VCaP (cell line): Measurements from ENCODE around the gene ART4.

Experiments
- H3K27ac ChIP-seq: fragments of 450-650 bp; 2 replicates; pipeline ENCODE4 v1.5.1; 2017
- TF ChIP-seq, protein P1 (sequence below): fragments of 450-650 bp; conservative IDR thresholded peaks from 2 replicates; pipeline ENCODE4 v1.5.1; 2017; ENCODE audit warnings: mild to moderate bottlenecking, moderate library complexity

The ART4 gene

DNA sequence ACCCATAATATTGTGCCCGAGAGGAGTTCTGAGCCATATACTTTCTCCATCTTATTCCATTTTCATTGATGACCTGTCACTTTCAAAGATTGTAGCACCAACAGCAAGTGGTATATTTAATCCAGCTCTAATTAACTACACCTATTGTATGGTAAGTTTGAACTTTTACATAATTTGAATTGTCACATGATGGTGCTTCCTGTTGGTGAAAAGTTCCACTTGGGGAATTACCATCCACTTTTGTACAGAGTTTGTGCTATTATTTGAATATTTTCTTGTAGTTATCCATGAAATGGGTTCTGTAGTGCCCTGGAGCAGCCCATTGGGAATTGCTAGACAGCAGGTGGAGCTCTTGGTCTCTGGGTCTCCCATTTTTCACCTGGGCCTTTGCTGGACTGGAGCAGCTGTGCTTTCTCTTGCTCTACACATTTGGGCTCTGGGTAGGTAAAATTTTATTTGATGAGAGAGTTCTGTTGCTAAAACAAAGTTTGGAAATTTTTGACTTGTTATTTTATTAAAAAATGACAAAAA lies 32.3 kb downstream of the ART4 start:
- no peak overlapping the region for H3K27ac ChIP-seq
- TF ChIP-seq, protein P1, sequence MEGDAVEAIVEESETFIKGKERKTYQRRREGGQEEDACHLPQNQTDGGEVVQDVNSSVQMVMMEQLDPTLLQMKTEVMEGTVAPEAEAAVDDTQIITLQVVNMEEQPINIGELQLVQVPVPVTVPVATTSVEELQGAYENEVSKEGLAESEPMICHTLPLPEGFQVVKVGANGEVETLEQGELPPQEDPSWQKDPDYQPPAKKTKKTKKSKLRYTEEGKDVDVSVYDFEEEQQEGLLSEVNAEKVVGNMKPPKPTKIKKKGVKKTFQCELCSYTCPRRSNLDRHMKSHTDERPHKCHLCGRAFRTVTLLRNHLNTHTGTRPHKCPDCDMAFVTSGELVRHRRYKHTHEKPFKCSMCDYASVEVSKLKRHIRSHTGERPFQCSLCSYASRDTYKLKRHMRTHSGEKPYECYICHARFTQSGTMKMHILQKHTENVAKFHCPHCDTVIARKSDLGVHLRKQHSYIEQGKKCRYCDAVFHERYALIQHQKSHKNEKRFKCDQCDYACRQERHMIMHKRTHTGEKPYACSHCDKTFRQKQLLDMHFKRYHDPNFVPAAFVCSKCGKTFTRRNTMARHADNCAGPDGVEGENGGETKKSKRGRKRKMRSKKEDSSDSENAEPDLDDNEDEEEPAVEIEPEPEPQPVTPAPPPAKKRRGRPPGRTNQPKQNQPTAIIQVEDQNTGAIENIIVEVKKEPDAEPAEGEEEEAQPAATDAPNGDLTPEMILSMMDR, result peak; percentile 84

DNA sequence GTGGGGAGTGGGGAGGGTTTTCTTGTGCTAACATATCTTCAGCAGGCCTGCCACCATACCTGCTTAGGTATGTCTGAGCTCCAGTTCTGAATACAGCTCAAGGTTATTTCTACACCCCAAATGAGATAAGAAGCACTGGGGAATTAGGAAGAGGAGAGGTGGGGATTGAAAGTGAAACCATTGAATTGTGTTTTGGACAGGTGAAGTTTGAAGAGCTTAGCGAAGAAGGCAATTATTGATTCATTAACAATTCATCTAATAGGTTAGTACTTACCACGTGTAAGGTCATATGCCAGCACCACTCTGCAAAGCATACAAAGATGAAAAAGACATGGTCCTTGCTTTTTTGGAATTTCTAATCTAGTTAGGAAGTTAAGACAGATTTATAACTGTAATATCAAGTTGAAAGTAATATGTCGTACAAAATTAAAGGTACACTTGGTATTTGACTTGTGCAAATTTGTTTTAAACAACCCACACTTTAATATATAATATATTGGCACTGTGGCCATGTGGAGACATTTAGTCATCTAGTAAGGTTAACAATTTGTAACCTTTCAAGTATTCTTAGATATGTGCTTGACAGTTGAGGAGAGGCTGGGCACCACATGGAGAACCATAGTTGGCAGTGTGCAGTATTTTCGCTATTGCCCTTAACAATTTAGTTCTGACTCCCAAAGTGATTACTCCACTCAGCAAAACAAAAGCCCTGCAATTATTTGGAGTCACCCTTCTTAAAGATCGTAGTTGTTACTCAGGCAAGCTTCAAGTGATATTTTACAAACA lies 33.0 kb downstream of the ART4 start:
- no peak overlapping the region for H3K27ac ChIP-seq
- TF ChIP-seq, protein P1, result no peak

DNA sequence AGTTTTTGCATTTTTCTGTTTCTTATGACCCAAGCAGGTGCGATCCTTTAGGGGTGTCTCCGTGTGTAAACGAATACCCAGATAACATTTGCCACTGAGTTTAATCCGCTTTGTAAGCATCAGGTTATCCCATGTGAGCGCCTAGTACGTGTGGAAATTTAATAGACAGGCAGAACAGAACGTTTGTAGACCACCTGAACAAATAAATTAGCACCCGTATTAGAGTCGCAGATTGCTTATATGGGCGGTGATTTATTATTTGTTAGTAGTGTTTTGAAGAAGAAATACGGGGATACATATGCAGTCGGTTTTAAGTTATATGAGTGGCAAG lies 39.5 kb downstream of the ART4 start:
- H3K27ac ChIP-seq, result peak overlapping the region; percentile 85
- TF ChIP-seq, protein P1, result no peak

DNA sequence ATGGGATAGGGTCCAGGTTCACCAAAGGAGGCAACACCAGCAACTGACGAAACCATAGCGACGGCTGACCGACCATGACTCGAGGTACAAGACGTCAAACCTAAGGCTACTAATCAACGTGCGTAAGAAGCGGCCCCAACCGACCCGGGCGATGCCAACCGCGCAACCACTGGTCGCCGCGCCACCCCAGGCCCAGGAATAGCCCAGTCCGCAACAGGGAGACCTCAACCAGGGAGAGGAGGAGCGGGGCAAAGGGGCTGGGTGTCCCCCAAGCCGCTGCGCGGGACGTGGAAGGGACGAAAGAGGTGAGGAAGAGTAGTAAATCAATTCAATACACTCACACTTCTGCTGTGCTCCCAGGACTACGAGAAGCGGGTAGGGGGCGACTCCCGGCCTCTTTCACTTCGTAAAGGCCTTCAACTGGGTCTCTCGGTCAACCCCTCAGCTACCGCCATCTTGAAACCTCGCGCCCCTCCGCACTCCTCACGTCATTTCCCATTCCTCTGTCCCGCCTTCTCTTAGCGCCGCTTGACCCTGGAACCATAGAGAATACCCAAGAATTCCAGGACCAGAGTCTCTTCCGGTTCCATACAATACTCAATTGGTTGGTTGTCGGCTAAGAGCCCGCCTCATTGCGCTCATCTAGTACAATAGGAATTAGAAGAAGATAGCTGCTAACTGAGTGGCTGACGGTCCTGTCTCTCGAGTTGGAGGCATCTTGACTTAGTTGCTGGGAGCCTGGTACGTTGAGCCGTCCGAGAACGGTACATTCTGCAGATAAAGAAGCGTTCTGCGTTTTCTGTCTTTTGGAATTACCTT lies 40.1 kb downstream of the ART4 start, which contains the start of the genes C12orf60 and WBP11:
C12orf60 (plus strand) TSS at position 660 of the 819 bp plus-strand sequence. CDS start 19,266 bp downstream, outside the sequence.
WBP11 (minus strand) TSS at position 468 of the 819 bp plus-strand sequence. CDS start 2,095 bp downstream, outside the sequence.
- TF ChIP-seq, protein P1, result no peak
- H3K27ac ChIP-seq, result peak within 1 kb of the TSS; percentile 85

DNA sequence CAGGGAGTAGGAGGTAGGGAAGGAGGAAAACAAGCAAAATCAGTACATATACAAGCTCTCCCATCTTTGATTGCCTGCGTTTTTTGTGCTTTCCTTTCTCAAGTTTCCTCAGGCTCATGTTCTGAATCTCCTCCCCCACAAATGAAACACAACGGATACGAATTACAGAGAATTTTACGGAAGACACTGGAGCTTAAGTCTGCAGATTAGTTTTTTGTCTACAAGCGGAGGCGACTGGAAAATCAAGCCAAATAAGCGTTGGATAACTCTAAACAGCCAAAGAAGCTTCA lies 40.7 kb downstream of the ART4 start:
- H3K27ac ChIP-seq, result peak overlapping the region; percentile 85
- TF ChIP-seq, protein P1, result no peak

DNA sequence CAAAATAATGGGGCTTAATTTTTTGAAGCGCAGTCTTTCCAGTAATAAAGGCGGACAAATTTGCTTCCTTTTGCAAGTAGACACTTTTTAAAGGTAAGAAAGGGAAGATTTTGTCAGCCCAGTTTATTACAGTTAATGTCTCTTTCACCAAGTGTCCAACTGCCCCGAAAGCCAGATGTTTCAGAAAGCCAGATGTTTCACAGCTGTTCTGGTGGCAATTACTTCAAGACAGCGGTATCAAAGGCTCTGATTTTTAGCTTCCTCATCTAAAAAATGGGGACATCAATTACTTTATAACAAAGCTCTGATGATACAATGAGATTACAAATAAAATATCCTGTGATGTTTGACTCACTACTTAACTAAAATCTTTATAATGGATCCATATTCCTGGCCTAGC lies 41.1 kb downstream of the ART4 start:
- TF ChIP-seq, protein P1, result no peak
- H3K27ac ChIP-seq, result peak overlapping the region; percentile 85

DNA sequence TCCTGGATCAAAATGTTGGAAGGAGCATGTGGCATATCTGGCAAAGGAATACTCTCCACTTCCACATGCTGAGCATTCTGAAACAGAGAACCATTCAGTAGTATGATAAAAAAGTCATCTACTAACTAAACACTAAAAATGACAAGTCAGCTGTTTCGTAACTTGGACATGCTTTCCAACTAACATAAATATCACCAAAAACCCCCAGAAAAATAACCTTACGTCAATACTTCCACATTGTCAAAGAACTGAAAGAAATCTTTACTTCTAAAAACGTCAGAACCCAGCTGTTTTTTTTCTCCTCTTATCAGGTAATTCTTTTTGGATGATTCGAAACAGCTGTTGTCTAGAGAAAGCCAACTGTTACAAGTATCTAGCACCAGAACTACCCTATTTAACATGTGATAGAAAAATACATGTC lies 48.3 kb downstream of the ART4 start:
- no peak overlapping the region for H3K27ac ChIP-seq
- TF ChIP-seq, protein P1, result no peak
